Osteocyte (in vitro differentiated cells): ENCODE results near the gene WDR53. TPM values are rescaled to one million over a fixed set of nuclear protein-coding genes. Genes with fewer than 3 reads are reported as not detected.
"Not testable (repeated sequence)": the region's sequence is repeated elsewhere in the genome, so short reads cannot be mapped to it uniquely, and the experiment has no call there.

Experiments
- DNase-seq: peaks from one replicate; pipeline ENCODE4 v3.0.0; 2021; ENCODE audit warnings: mixed read lengths; ENCODE audit not compliant: unreplicated experiment; ENCODE audit errors: extremely low spot score
- H3K27ac Mint-ChIP-seq: one replicate; pipeline ENCODE4 v1.8.0; 2021; ENCODE audit warnings: mild to moderate bottlenecking, mixed read lengths; ENCODE audit not compliant: unreplicated experiment
- H3K27me3 Mint-ChIP-seq: one replicate; pipeline ENCODE4 v1.8.0; 2021; ENCODE audit warnings: mixed read lengths; ENCODE audit not compliant: unreplicated experiment
- H3K36me3 Mint-ChIP-seq: one replicate; pipeline ENCODE4 v1.8.0; 2021; ENCODE audit warnings: mixed read lengths; ENCODE audit not compliant: unreplicated experiment
- H3K4me1 Mint-ChIP-seq: one replicate; pipeline ENCODE4 v1.8.0; 2021; ENCODE audit warnings: mixed read lengths; ENCODE audit not compliant: unreplicated experiment
- H3K4me3 Mint-ChIP-seq: one replicate; pipeline ENCODE4 v1.8.0; 2021; ENCODE audit warnings: mild to moderate bottlenecking, moderate library complexity, mixed read lengths; ENCODE audit not compliant: unreplicated experiment
- H3K9me3 Mint-ChIP-seq: one replicate; pipeline ENCODE4 v1.8.0; 2021; ENCODE audit warnings: mixed read lengths; ENCODE audit not compliant: unreplicated experiment
- CTCF ChIP-seq: fragments of 200-600 bp; sonication (generic); IDR thresholded peaks from 2 replicates; pipeline ENCODE4 v1.5.0; 2021; ENCODE audit warnings: antibody characterized with exemption, mild to moderate bottlenecking, moderate library complexity
- total RNA-seq: library from RNA; stranded (reverse); gene quantifications from 2 replicates; pipeline ENCODE4 v1.2.1, GENCODE V29; 2021

The WDR53 gene
- total RNA-seq, 1 donor from 2014 or later = 15.4 TPM

GRCh38 chr3:196523841-196524240 is 44.5 kb downstream of the WDR53 start:
- Mint-ChIP-seq H3K36me3 (no peaks in the 10 kb centered on the region), H3K27me3 (no peaks in the 10 kb centered on the region)
- no peak for DNase-seq

GRCh38 chr3:196521291-196521690 is 47.1 kb downstream of the WDR53 start:
- not testable (repeated sequence) for H3K9me3 Mint-ChIP-seq, H3K4me3 Mint-ChIP-seq, H3K27me3 Mint-ChIP-seq

More at GRCh38 chr3:196523841-196524240, 44.5 kb downstream of the WDR53 start:
- Mint-ChIP-seq H3K9me3 (no peaks in the 10 kb centered on the region), H3K4me1 (peaks cover 3% of the 10 kb centered on the region), H3K27ac (no peak overlapping the region), H3K4me3 (no peak overlapping the region)
- TF ChIP-seq CTCF = no peak

GRCh38 chr3:196519718-196520082 is 48.7 kb downstream of the WDR53 start:
- H3K4me1 Mint-ChIP-seq = no peaks in the 10 kb centered on the region
- no peaks in the 10 kb centered on the region for H3K36me3 Mint-ChIP-seq
- H3K27ac Mint-ChIP-seq = no peak overlapping the region
- H3K27me3 Mint-ChIP-seq = no peaks in the 10 kb centered on the region
- H3K4me3 Mint-ChIP-seq = no peak overlapping the region
- no peak for DNase-seq
- no peaks in the 10 kb centered on the region for H3K9me3 Mint-ChIP-seq
- no peak for TF ChIP-seq CTCF

More at GRCh38 chr3:196521291-196521690, 47.1 kb downstream of the WDR53 start:
- not testable (repeated sequence) for H3K27ac Mint-ChIP-seq, DNase-seq, H3K4me1 Mint-ChIP-seq, H3K36me3 Mint-ChIP-seq

- no peak for DNase-seq
- TF ChIP-seq CTCF = peak; percentile 65
- Mint-ChIP-seq H3K27ac (no peak overlapping the region), H3K36me3 (no peaks in the 10 kb centered on the region), H3K4me3 (no peak overlapping the region), H3K4me1 (no peaks in the 10 kb centered on the region), H3K27me3 (no peaks in the 10 kb centered on the region), H3K9me3 (no peaks in the 10 kb centered on the region)
Measured at GRCh38 chr3:196518966-196519717, 49.2 kb downstream of the WDR53 start.

- Mint-ChIP-seq H3K27ac (no peak overlapping the region), H3K9me3 (no peaks in the 10 kb centered on the region)
- DNase-seq = no peak
Measured at GRCh38 chr3:196517919-196518318, 50.4 kb downstream of the WDR53 start.

More at GRCh38 chr3:196517919-196518318, 50.4 kb downstream of the WDR53 start:
- H3K4me3 Mint-ChIP-seq = no peak overlapping the region
- H3K36me3 Mint-ChIP-seq = no peaks in the 10 kb centered on the region
- H3K4me1 Mint-ChIP-seq = no peaks in the 10 kb centered on the region
- no peaks in the 10 kb centered on the region for H3K27me3 Mint-ChIP-seq
- TF ChIP-seq CTCF = no peak
